GM18909 (cell line): ENCODE data around the gene INSYN2A.

Experiments
- ATAC-seq: cut with Tn5 transposase; IDR thresholded peaks from one replicate; pipeline ENCODE4 v1.9.1; 2021; ENCODE audit warnings: mild to moderate bottlenecking; ENCODE audit not compliant: unreplicated experiment, poor library complexity

The INSYN2A gene

DNA sequence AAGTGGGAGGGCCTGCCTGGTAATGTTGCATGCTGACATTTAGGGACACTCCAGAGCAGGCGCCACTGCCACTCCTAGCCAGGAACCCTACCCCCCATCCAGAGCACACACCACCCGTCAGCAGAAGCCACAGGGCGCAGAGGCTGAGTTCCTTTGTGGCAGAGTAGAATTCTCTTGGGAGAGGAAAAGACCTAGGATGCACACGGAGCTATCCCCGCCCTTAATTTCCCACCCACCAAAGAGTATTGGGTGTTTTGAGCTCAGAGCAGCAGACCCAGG is 702 bp upstream of the INSYN2A start:
- no peak for ATAC-seq

DNA sequence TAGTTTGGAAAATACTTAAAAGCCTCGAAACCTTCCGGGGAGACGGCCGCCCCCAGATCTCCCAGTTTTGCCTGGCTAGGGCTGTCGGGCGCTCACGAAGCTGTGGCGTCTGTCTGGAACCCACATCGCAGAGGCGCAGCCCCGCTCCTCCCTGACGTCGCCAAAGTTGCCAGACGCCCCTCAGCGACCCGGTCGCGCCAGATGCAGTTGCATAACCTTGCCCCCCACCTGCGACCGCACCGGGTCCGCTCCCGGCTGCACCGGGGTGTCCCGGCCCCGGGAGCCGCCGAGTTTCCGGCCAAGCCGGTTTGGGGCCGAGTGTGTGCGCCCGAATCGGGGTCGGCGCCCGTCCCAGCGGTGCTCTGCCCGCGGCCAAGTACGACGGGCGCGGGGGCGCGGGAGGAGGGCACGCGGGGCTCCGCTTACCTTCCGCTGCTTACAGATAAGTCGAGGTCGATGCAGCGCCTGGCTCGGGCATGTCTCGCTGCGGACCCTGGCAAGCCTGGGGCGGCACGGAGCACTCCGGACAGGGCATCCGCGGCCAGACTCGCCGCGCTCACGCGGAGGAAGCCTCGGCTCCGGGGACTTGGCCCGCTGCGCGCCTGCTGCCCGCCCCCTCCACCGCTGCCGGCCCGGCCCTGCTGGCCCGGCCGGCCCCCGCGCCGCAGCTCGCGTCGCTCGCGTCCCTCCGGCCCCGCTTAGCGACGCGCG is 665 bp downstream of the INSYN2A start:
- ATAC-seq = no peak

DNA sequence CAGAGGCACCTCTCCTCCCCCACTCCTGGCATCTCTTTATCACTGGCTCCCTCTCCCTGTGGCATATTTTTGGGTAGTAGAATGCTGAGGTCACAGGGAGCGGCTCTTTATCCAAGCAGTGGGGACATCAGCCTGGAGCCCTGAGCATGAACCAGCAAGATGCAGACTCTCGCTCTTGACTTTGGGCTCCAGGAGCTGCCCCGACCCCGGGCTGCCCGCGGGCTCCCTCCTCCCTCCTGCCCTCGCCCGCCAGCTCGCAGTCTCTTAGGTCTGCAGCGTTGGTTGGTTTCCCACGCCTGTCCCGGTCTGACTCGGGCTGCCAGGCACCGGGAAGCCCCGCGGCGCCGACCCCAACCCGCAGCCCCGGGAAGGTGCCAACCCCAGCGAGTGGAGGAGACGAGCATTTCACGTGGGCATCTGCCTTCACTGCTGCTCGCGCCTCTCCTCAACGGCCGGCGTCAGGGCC is 1.3 kb downstream of the INSYN2A start:
- no peak for ATAC-seq

DNA sequence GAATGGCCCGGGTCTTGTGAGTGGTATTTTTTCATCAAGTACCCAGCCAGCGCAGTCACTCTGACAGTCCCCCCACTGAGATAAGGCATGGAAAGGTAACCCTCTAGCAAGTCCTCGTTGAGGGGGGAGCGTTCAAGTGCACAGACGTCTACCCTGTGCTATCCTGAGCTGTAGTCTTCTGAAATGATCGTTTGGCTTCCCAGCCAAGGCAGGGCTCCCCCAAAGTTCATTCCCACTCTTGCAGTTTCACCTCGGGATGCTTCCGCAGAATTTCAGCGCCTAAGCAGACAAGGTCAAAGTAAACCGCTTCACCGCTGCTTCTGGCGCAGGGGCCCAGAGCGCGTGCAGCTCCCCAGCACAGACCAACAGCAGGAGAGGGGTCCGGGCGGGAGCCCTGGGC is 1.8 kb downstream of the INSYN2A start:
- ATAC-seq = no peak

DNA sequence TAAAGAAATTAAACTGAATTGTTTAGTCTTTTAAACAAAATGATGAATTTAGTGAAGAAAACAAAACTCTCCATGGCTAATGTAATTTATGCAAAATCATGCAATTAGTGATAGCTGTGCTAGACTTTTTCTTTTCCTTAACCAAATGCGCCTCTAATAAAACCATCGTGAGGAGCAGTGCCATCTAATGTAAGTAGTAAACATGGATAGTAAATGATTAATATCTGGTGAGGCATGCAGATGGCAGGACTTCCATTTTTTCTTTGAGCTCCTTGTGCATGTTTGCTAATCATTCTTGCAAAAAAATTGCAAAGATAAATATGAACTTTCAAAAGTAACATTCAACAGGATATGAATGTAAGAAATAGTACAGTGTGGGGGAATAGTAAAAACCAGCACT is 2.3 kb downstream of the INSYN2A start:
- no peak for ATAC-seq

DNA sequence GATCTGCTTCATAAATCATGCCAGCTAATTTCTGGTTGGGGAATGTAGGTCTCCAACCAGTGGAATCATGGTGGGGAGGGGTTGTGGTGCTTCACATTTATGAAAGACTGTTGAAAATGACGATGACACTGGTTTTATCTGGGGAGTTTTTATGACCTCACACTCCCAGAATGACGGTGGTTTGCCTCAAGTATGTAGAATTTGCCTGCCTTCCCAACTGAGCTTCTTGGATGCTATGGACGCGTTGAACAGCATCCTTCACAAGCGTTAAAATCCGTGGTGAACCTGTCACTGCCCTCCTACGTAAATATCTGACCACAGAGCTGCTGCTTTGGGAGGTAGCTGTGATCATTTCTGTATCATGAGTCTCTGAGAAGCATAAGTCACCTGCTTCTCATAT is 3.3 kb downstream of the INSYN2A start:
- ATAC-seq = no peak

DNA sequence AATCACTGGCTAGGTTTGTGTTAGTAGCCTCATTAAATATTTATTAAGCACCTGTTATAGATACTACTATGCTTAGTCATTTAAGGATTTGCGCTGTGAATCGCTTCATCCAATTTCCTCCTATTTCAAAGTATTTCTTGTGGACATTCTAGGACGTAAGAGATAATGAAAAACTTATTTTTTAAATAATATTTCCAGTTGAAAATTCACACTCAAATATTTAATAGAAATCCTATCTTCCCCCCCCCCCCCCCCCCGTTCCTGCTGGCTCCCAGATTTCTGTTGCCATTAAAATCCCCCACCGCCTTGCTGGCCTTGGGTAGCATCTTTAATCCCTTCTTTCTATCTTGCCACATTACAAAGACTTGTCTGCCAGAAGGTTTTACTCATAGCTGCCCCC is 6.0 kb downstream of the INSYN2A start:
- no peak for ATAC-seq

DNA sequence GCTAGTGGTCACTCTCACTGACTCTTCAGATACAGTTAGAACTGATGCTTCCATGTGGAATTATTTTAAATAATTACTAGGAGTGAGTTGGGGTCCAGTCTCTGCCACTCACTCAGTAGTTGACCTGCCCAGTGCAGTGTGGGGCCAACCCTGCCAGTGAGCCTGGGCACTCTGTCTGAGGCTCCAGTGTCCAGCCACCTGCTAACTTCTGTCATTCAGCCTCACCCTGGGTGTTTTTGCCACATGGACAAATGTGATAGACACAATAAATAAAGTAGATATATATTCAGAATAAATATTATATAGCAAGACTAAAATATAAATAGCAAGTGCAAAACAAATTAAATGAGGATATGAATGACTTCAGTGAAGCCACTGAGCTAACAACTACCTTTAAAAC is 7.2 kb downstream of the INSYN2A start:
- ATAC-seq = no peak

DNA sequence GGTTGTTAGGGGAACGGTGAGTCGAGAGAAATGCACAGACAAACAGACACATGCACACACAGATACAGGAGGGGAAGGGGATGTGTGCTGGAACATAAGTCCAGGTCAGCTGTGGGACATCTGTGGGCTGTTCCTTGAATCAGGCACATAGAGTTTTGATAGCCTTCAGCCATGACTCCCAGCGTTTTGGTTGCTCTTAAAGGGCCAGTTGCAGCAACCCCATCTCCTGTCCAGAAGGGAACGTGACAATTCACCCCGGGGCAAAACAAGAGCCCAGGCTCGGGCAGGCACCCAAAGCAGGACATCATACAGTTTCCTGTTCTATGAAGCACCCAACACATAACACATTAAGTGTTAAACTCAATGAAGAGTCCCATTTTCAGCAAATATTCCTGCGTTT is 9.6 kb downstream of the INSYN2A start:
- ATAC-seq = no peak

DNA sequence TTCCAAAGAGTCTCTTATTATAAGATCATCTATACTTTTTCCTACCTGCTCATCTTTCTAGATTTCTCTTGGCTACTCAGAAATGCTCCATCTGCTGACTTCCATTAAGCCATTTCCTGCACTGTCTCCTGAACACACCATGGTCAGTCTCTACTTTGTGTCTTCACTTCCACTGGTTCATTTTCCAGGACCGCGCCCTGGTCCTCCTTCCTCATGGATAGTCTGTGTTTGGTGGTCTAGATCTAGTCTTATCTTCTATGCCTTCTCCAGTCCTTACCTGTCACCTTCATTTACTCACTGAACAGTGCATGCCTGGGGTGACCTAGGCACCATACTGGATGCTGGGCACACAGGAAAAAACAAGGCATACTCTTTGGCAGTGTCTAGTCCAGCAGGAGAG is 11.8 kb downstream of the INSYN2A start:
- ATAC-seq = no peak

DNA sequence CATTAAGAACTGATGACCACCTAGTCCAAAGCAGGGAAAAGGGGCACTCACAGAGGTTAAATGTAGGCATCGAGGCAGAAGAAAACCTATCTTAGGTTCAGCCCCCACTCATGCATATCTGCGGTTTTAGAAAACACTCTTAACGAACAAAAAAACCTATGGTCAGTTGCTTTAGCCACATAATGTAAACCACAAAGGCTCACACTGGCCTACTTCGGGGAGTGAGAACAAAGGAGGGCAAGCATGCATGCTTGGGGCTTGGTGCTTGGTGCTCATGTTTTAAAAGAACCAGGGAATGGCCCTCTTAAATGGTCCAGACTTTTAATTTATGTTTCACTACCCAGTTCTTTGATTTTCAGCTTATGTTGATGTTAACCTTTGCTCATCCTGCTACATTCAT is 14.2 kb downstream of the INSYN2A start:
- ATAC-seq = no peak

DNA sequence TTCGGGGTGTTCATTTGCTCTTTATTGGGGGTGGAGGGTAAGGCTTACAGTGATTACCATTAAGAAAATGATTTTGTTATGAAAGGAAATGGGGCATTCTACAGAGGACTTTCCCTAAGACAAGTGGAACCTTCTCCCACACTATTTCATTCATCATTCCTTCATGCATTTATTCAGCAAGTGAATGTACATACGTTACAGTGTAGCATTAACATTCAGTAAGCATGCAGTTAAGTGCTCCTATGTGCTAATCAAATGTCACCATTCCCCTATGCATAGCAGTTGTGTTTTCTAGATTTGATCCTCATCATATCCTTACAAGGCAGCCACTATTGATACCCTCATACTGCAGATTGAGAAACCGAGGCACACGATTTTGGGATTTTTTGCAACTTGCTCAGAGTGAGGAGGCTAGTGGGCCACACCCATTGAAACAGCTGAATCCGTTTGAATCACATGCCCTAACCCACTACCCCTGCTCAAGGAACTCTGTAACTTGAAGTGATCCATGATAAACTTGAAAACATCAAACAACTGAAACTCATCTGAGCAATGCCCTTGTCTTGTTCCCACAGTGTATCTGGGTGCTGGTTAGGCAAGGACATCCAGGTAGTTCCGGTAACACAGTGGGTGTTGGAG is 16.7 kb downstream of the INSYN2A start:
- ATAC-seq = no peak

DNA sequence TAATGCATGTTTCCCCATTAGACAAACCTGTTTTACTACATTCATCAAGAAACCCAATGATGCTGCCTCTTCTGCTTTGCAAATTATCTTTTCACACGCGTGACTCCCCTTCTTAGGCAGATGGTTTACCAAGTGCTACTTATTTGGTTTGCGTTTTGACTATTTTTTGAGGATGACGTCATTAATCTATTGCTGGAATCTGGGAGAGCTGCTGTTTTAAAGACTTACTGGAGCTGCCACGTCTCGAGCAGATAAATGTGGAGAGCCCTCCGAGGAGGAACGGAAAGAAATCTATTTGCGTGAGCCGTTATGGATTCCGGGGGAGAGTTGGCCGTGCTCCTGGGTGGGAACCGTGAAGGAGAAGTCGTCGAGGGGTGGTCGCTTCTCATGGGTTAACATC is 19.7 kb downstream of the INSYN2A start:
- no peak for ATAC-seq

DNA sequence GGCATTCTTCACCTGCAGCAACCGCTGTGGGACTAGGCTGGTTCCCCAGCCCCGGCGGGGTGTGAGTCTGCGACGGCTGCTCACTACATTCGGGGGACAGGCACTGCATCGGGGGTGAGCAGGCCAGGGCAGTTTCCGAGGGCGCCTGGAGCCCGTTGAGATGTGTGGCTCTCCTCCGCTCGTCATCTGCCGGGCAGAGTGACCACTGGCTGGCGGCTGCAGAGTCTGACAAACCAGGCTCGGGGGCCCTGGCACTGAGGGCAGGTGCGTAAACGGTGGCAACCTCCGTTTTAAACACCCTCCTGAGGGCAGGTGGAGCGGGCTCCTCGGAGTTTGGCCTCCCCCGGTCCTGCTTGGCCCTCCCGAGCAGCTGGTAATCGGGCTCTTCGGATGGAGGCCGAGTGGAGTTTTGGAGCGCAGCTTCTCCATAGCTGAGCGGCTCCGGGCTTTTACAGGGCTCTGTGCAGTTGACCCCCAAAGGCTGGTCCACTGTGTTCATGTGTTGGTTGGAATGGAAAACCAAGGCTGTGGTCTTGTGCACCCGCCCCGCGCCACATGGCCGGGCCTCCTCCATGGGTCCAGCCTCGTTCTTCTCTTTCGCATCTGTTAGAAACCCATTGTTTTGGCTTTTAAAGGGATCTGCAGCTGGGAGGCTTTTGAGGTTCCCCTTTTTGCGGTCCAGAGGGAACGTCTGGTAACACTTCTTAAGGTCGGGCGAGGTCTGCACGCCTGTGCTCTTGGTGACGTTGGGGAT is 20.9 kb downstream of the INSYN2A start:
- no peak for ATAC-seq

DNA sequence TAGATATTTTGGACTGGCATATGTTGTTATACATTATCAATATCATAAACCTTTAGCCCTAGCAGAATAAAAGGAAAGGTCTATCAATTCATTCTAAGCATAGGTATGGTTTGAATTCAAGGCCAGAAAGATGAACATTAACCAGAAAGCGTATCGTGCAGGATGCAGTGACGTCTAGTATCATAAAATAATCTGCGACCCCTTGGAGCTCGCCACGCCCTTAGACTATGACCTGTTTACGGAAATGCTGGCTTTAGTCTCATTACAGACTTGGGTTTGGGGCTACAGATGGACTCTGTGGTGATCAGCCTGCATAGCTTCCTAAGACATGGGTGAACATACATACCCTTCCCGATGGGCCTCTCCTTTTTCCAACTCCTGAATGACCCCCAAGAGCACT is 21.5 kb downstream of the INSYN2A start:
- no peak for ATAC-seq

DNA sequence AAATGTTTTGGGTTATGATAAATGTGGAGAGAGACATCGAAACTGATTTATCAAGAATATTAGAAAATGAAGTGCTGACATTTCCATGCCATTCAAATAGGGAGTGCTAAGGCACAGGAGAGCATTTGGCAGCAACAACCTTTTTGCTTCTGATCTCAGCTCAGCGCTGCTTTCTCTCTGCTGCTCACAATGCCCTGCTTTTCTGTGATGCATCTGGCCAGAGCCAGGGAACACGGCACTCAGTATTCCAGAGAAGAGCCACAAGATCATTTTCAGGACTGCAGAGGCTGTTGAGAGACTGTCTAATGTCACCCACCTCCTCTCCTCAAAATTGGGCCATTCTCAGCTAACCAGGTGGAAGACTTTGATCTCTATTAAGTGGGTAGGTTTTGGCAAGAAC is 28.1 kb downstream of the INSYN2A start:
- no peak for ATAC-seq

DNA sequence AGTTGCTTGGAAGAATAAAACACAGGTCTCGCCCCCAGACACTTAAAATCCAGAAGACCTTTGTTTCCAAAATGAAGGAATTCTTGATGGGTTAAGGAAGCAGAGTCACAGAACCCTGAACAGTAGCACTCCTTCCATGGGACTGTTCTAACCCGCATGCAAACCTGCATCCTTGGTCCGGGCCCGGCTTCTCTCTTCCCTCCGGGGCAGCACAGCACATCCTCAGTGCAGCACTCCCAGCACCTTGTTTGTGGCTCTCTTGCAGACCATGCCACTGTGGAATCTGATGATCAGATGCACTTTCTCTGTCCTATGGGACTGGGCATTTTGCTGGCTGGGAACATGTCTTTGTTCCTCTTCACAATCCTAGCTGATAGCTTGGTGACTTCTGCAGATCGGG is 33.5 kb downstream of the INSYN2A start:
- no peak for ATAC-seq

DNA sequence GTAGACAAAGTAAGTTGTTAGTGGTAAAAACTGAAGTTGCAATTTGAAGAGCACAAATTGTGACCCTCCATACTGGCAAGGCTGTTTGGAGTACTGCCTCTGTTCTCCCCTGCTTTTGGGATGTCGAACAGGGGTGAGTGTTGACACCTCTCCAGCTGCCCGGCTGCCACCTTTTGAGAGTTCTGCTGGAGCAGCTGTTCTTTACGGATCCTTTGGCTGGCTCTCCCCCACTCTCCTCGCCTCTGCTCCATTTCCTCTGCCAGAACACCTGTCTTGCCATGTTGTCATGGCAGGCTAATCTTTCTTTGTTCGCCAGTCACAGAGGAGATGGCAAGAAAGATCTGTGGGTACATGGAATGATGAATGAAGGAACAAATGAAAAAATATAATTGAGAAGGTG is 34.9 kb downstream of the INSYN2A start:
- no peak for ATAC-seq

DNA sequence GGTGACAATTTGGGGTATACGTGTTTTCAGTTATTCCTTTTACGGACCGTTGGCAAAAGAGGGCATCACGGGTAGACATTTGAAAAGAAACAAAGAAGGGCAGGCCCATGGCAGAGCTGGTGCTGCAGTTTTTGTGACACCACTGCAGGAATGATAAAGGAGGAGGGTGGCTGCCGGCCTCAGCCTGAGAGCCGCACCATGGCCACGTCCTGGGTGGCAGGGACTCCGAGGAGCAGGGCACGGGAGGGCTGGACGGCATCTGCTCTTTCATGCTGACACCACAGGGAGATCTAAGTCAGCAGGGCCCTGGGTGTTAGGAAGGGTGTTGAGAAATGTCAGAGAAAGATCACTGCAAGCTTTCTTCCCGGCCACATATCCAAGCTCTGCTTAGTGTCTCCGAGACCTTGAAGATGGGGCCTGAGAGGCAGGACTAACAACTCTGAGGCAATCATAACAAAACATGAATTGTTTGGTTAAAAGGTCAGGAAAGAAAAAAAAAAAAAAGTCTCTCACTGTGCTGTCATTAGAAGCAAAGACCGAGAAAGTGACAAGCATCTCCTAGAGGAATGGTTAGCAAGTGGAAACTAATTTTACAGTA is 36.6 kb downstream of the INSYN2A start:
- ATAC-seq = no peak

DNA sequence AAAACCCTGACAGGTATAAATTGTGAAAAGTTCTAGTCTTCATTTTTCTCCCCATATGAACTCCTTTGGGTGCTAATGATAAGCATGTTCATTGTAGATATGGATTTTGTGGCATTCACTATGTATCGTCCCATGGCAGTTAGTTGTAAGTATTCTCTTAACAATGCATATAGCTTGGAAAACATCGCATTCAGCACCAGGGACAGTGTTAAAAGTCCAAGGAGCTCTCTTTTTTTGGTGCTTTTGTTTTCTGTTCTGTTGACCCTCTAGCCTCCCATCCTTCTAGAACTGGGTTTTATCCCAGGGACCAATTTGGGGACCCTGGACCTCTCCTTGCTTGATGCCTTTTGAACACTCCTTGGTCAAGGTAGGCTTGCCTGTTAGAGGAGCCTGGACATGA is 37.7 kb downstream of the INSYN2A start:
- ATAC-seq = no peak

DNA sequence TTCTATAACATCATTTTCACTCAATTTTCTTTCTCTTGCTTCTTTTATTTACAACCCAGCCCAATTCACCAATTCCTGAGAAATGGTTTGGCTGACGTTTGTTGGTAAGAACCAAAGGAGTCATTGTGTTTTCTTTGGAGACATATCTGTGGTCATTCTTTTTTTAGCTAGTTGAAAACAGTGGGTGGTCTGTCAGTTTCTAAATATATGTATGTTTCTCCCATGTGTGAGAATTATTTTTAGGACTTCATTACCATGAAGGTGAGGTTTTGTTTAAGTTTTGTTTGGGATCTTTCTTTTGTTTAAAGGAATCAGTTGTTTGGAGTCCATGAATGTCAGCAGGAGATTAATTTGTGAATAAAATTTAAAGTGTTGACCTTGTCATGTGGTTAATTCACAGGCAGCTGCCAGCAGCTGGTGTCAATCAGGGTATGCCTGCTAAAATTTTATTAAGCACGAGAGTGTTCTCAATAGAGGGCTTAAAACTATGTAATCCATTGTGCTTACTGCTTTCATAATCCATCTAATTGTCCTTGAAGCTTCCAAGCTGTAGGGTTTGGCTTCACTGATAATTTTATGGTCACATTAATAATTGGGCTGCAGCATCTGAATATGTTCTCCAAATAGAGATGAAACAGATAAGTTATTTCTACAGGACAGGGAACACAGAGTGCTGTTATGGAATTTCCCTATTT is 38.7 kb downstream of the INSYN2A start:
- no peak for ATAC-seq
